Measurements from ENCODE around the gene ANKRD39.

- TF ChIP-seq, protein P1, sequence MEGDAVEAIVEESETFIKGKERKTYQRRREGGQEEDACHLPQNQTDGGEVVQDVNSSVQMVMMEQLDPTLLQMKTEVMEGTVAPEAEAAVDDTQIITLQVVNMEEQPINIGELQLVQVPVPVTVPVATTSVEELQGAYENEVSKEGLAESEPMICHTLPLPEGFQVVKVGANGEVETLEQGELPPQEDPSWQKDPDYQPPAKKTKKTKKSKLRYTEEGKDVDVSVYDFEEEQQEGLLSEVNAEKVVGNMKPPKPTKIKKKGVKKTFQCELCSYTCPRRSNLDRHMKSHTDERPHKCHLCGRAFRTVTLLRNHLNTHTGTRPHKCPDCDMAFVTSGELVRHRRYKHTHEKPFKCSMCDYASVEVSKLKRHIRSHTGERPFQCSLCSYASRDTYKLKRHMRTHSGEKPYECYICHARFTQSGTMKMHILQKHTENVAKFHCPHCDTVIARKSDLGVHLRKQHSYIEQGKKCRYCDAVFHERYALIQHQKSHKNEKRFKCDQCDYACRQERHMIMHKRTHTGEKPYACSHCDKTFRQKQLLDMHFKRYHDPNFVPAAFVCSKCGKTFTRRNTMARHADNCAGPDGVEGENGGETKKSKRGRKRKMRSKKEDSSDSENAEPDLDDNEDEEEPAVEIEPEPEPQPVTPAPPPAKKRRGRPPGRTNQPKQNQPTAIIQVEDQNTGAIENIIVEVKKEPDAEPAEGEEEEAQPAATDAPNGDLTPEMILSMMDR (IDR thresholded peaks at IDR 0.05): no peak
- TF ChIP-seq POLR2AphosphoS5 (IDR thresholded peaks at IDR 0.05): no peak
These were observed 4.5 kb downstream of the ANKRD39 start for GRCh38 chr2:96853321-96853720.
